ENCODE results near the gene FOXJ2.

Gene FOXJ2

GRCh38 chr12:8093291-8093690 is 60.8 kb downstream of the FOXJ2 start:
- no peak overlapping the region for H3K4me3 ChIP-seq (ENCODE audit: low read depth, low read length)
- TF ChIP-seq CTCF (IDR thresholded peaks at IDR 0.05; ENCODE audit: insufficient read depth, low read depth, low read length, missing control alignments) = no peak
- no peak for DNase-seq (ENCODE audit: low read depth)

GRCh38 chr12:8096281-8096915 is 63.9 kb downstream of the FOXJ2 start:
- no peak for DNase-seq (ENCODE audit: low read depth)
- no peak for TF ChIP-seq CTCF (IDR thresholded peaks at IDR 0.05; ENCODE audit: insufficient read depth, low read depth, low read length, missing control alignments)

GRCh38 chr12:8099235-8099634 is 66.7 kb downstream of the FOXJ2 start:
- H3K4me3 ChIP-seq (ENCODE audit: low read depth, low read length) = no peak overlapping the region
- DNase-seq (ENCODE audit: low read depth) = no peak
- no peak for TF ChIP-seq CTCF (IDR thresholded peaks at IDR 0.05; ENCODE audit: insufficient read depth, low read depth, low read length, missing control alignments)

More at GRCh38 chr12:8096281-8096915, 63.9 kb downstream of the FOXJ2 start:
- no peak overlapping the region for H3K4me3 ChIP-seq (ENCODE audit: low read depth, low read length)

Data from GM12865 (cell line).